HG02970 (cell line): ENCODE measurements around the gene PLEKHM3.
"Not testable (repeated sequence)": the region's sequence is repeated elsewhere in the genome, so short reads cannot be mapped to it uniquely, and the experiment has no call there.

ENCODE experiments used
- ATAC-seq: cut with Tn5 transposase; IDR thresholded peaks from one replicate; pipeline ENCODE4 v1.9.1; 2021; ENCODE audit warnings: mild to moderate bottlenecking, moderate library complexity, moderate number of reproducible peaks; ENCODE audit not compliant: unreplicated experiment, low FRiP score

Gene PLEKHM3

GRCh38 chr2:207952564-207953345 is 72.6 kb downstream of the PLEKHM3 start:
- no peak for ATAC-seq

- no peak for ATAC-seq
These were observed 73.4 kb downstream of the PLEKHM3 start for GRCh38 chr2:207951734-207952470.

GRCh38 chr2:207950761-207951114 is 74.6 kb downstream of the PLEKHM3 start:
- ATAC-seq, result no peak

GRCh38 chr2:207950063-207950760 is 75.1 kb downstream of the PLEKHM3 start:
- no peak for ATAC-seq

GRCh38 chr2:207949245-207949644 is 76.1 kb downstream of the PLEKHM3 start:
- ATAC-seq, result not testable (repeated sequence)

- no peak for ATAC-seq
These were observed 80.2 kb downstream of the PLEKHM3 start for GRCh38 chr2:207944979-207945600.

GRCh38 chr2:207944334-207944733 is 81.0 kb downstream of the PLEKHM3 start:
- ATAC-seq, result no peak

- ATAC-seq, result no peak
These were observed 85.8 kb downstream of the PLEKHM3 start for GRCh38 chr2:207939342-207940108.

GRCh38 chr2:207938886-207939285 is 86.4 kb downstream of the PLEKHM3 start:
- no peak for ATAC-seq

GRCh38 chr2:207938415-207938814 is 86.9 kb downstream of the PLEKHM3 start:
- ATAC-seq, result no peak

- ATAC-seq, result no peak
These were observed 87.5 kb downstream of the PLEKHM3 start for GRCh38 chr2:207937823-207938222.

- no peak for ATAC-seq
These were observed 88.1 kb downstream of the PLEKHM3 start for GRCh38 chr2:207937253-207937652.

- ATAC-seq, result no peak
These were observed 88.9 kb downstream of the PLEKHM3 start for GRCh38 chr2:207936380-207936779.

- ATAC-seq, result no peak
These were observed 89.3 kb downstream of the PLEKHM3 start for GRCh38 chr2:207935991-207936370.

- no peak for ATAC-seq
These were observed 90.0 kb downstream of the PLEKHM3 start for GRCh38 chr2:207935121-207935990.

- no peak for ATAC-seq
These were observed 90.6 kb downstream of the PLEKHM3 start for GRCh38 chr2:207934720-207935119.

- no peak for ATAC-seq
These were observed 91.8 kb downstream of the PLEKHM3 start for GRCh38 chr2:207933396-207934065.

- ATAC-seq, result no peak
These were observed 93.2 kb downstream of the PLEKHM3 start for GRCh38 chr2:207932106-207932505.

- no peak for ATAC-seq
These were observed 94.6 kb downstream of the PLEKHM3 start for GRCh38 chr2:207930747-207931146.
